GM21423 (cell line): ENCODE results near the gene TAF4B.
"Not testable (repeated sequence)": the region's sequence is repeated elsewhere in the genome, so short reads cannot be mapped to it uniquely, and the experiment has no call there.

Source experiments
- ATAC-seq: cut with Tn5 transposase; IDR thresholded peaks from one replicate; pipeline ENCODE4 v1.9.1; 2021; ENCODE audit warnings: mild to moderate bottlenecking, moderate library complexity; ENCODE audit not compliant: unreplicated experiment

Gene TAF4B

GRCh38 chr18:26378701-26379100, 152.5 kb downstream of the TAF4B start:
- ATAC-seq = no peak

DNA sequence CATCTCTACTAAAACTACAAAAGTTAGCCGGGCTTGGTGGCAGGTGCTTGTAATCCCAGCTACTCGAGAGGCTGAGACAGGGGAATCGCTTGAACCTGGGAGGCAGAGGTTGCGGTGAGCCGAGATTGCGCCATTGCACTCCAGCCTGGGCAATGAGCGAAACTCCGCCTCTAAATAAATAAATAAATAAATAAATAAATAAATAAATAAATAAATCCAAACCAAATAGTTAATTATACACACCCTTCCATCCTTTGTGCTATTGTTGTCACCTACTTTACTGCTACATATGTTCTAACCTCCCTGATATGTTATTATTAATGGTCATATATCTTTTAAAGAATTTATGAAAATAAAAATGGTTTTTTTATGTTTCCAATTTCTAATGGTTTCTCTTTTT, 155.3 kb downstream of the TAF4B start:
- ATAC-seq = not testable (repeated sequence)

- peak; percentile 85 for ATAC-seq
Observed at GRCh38 chr18:26383454-26384270, 157.4 kb downstream of the TAF4B start.

- no peak for ATAC-seq
Observed at GRCh38 chr18:26386002-26386401, 159.8 kb downstream of the TAF4B start.

- no peak for ATAC-seq
Observed at GRCh38 chr18:26386441-26386840, 160.2 kb downstream of the TAF4B start.

DNA sequence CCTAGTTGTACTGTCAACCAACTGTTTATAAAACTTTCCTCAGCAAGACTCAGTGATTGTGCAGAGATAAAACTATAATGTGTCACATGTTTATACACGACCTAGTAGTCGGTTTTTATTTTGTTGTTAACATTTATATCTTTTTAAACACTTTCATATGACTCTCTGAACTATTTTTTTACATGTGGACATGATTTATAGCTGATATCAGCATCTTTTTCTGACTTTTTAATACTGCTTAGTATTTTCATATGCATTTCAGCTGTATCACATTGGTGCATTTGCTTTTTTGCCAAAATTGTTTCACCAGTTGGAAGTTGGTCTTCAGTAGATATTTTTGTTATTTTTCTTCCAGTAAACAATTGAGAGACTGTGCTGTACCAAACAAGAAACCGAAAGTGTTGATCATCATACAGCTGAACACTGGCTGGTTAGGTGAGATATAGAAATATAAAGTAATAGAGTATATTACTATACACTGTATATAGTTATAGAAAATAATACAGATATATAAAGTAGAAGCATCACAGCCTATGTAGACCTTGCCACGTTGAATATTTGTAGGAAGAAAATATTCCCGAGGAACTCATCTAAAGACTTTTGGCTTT, 167.9 kb downstream of the TAF4B start:
- ATAC-seq = no peak

- ATAC-seq = no peak
Observed at GRCh38 chr18:26397019-26397418, 170.8 kb downstream of the TAF4B start.

- ATAC-seq = no peak
Observed at GRCh38 chr18:26403491-26403890, 177.2 kb downstream of the TAF4B start.

- peak; percentile 91 for ATAC-seq
Observed at GRCh38 chr18:26405190-26405801, 179.1 kb downstream of the TAF4B start.

GRCh38 chr18:26406324-26406723, 180.1 kb downstream of the TAF4B start:
- no peak for ATAC-seq

GRCh38 chr18:26406854-26407517, 180.7 kb downstream of the TAF4B start:
- ATAC-seq = no peak

- no peak for ATAC-seq
Observed at GRCh38 chr18:26407736-26408601, 181.7 kb downstream of the TAF4B start.

GRCh38 chr18:26409091-26409490, 182.8 kb downstream of the TAF4B start:
- ATAC-seq = no peak

DNA sequence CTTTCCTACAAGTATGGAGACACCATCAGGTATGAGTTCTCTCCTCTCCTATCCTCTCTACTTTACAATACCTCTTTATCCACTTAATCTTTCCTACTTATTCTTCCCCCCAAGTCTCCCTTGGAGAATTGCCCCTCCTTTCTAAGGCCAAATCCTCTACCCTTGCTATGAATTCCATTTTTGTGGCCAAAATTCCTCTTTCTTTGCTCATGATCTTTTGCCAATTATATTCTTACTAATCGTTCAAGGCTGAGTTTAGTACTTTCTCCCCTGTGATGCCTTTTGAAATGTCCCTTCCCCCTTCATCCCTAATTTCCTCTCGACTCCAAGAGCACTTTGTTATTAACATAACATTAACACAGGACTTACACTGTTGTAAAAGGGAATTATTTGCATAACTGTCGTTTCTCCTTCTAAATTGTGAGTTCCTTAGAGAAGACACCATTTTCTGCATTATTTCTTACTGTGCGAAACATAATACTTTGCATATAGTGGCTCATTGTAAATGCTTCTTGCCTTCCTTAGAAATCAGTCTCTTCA, 188.7 kb downstream of the TAF4B start:
- ATAC-seq = no peak

GRCh38 chr18:26415631-26416030, 189.4 kb downstream of the TAF4B start:
- no peak for ATAC-seq

- no peak for ATAC-seq
Observed at GRCh38 chr18:26416652-26417150, 190.5 kb downstream of the TAF4B start.

GRCh38 chr18:26417190-26417589, 190.9 kb downstream of the TAF4B start:
- no peak for ATAC-seq

GRCh38 chr18:26418225-26418624, 192.0 kb downstream of the TAF4B start:
- ATAC-seq = no peak

GRCh38 chr18:26419746-26420145, 193.5 kb downstream of the TAF4B start:
- ATAC-seq = no peak

DNA sequence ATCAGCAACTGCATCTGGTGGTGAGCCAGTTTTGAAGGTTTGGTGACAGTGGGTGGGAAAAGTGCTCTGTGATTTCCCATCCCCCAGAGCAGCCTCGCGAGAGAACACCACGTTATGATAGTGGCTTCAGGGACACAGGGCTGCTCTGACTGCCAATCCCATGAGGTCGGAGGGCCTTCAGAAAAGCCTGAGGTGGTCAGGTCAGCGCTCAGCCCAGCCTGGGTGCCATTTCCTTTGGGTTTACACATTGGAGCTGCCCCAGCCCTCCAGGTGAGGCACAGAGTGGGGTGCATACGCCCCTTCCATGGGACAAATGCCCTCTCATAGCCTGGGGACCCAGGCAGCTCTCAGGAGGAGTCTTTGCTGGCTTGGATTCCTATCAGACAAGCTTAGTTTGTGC, 195.3 kb downstream of the TAF4B start:
- no peak for ATAC-seq
